PC-9 (cell line): ENCODE results near the gene HSPB7. TPM values are rescaled to one million over a fixed set of nuclear protein-coding genes. Genes with fewer than 3 reads are reported as not detected.

Experiments used
- BruUV-seq: library from RNA; stranded (reverse); fragments of 400-500 nt; replicated peaks from 2 replicates; lab custom pipeline; 2021; lab: Mats Ljungman, UMichigan
- CTCF ChIA-PET: fragments of 300-600 bp; sonication (Branson Sonifier 250); formaldehyde crosslinking; loops from one replicate; lab custom pipeline; 2022; ENCODE audit warnings: antibody characterized with exemption; lab: Charles Lee
- POLR2A ChIA-PET: fragments of 300-600 bp; sonication (Branson Sonifier 250); formaldehyde crosslinking; loops from one replicate; lab custom pipeline; 2022; ENCODE audit warnings: antibody characterized with exemption; ENCODE audit not compliant: unreplicated experiment; lab: Charles Lee
- DNase-seq, 2 experiments: peaks; one replicate each; pipeline versions ENCODE4 v3.0.0 to v3.0.0-alpha.2; 2015 to 2022; ENCODE audit warnings: mixed read lengths in 1 of 2
- H2AFZ ChIP-seq: fragments of 200-600 bp; sonication (generic); 2 replicates; pipeline ENCODE4 v1.8.1; 2017; ENCODE audit warnings: antibody characterized with exemption
- H3F3A ChIP-seq: fragments of 200-600 bp; sonication (generic); 2 replicates; pipeline ENCODE4 v1.8.1; 2017; ENCODE audit warnings: antibody characterized with exemption, mild to moderate bottlenecking, low read depth; ENCODE audit not compliant: insufficient read depth
- H3K27ac ChIP-seq: fragments of 200-600 bp; sonication (generic); 2 replicates; pipeline ENCODE4 v1.6.1; 2016; ENCODE audit warnings: mixed run types
- H3K27me3 ChIP-seq: fragments of 200-600 bp; sonication (generic); 2 replicates; pipeline ENCODE4 v1.6.1; 2016; ENCODE audit warnings: low read depth, mixed run types; ENCODE audit not compliant: insufficient read depth
- H3K36me3 ChIP-seq: fragments of 200-600 bp; sonication (generic); 2 replicates; pipeline ENCODE4 v1.6.1; 2016; ENCODE audit warnings: low read depth, mixed run types
- H3K4me1 ChIP-seq: fragments of 200-600 bp; sonication (generic); replicated peaks from 2 replicates; pipeline ENCODE4 v1.6.1; 2016; ENCODE audit warnings: mixed run types; ENCODE audit not compliant: insufficient read depth
- H3K4me2 ChIP-seq: fragments of 200-600 bp; sonication (generic); 2 replicates; pipeline ENCODE4 v1.6.1; 2017; ENCODE audit warnings: mixed run types
- H3K4me3 ChIP-seq: fragments of 200-600 bp; sonication (generic); 2 replicates; pipeline ENCODE4 v1.6.1; 2016; ENCODE audit warnings: mixed run types
- H3K79me2 ChIP-seq: fragments of 200-600 bp; sonication (generic); 2 replicates; pipeline ENCODE4 v1.6.1; 2017; ENCODE audit warnings: low read depth, mixed run types
- H3K9me2 ChIP-seq: fragments of 200-600 bp; sonication (generic); 2 replicates; pipeline ENCODE4 v1.8.1; 2017; ENCODE audit warnings: mild to moderate bottlenecking; ENCODE audit not compliant: insufficient read depth
- H3K9me3 ChIP-seq: fragments of 200-600 bp; sonication (generic); 2 replicates; pipeline ENCODE4 v1.8.1; 2016; ENCODE audit warnings: low read depth; ENCODE audit not compliant: insufficient read depth
- H4K20me1 ChIP-seq: fragments of 200-600 bp; sonication (generic); 2 replicates; pipeline ENCODE4 v1.8.1; 2017; ENCODE audit not compliant: insufficient read depth
- CTCF ChIP-seq: fragments of 200-600 bp; sonication (generic); conservative IDR thresholded peaks from 2 replicates; pipeline ENCODE4 v1.6.1; 2017; ENCODE audit warnings: mixed run types, antibody characterized with exemption, mild to moderate bottlenecking, moderate library complexity
- EZH2 ChIP-seq: fragments of 200-600 bp; sonication (generic); IDR thresholded peaks from 2 replicates; pipeline ENCODE4 v1.8.0; 2017; ENCODE audit warnings: antibody characterized with exemption, low read depth
- intact Hi-C: fragments of 100-400 bp; cut with micrococcal nuclease; formaldehyde crosslinking; loops from one replicate; pipeline ENCODE4 v1.10.0; 2022; ENCODE audit not compliant: unreplicated experiment
- total RNA-seq: library from RNA; stranded (reverse); gene quantifications from 2 replicates; pipeline ENCODE4 v1.2.3, GENCODE V29; 2021

Gene HSPB7
- total RNA-seq, 1 experiment from 2014 or later = not detected

- no peak overlapping the region for H3K27ac ChIP-seq
- H3K4me1 ChIP-seq = no peaks in the 10 kb centered on the region
- ChIA-PET POLR2A (no interaction called here), CTCF (interaction anchor here (0.5 kb wide), 1 partner anchor 181 kb away, joined by 17 read pairs; no protein-coding TSS in a partner anchor)
- H3K4me2 ChIP-seq = no peak overlapping the region
- no peaks in the 10 kb centered on the region for H3F3A ChIP-seq
- no peaks in the 10 kb centered on the region for H3K27me3 ChIP-seq
- no peak overlapping the region for H2AFZ ChIP-seq
- intact Hi-C loops = loop anchor here (1.0 kb wide), 1 partner anchor 202 kb away; no protein-coding TSS in a partner anchor
- BruUV-seq = no TSS peak
- DNase-seq = no peak
- H3K79me2 ChIP-seq = no peaks in the 10 kb centered on the region
- H3K9me2 ChIP-seq = no peaks in the 10 kb centered on the region
- no peak overlapping the region for H3K4me3 ChIP-seq
- no peak for TF ChIP-seq EZH2
- H3K9me3 ChIP-seq = no peaks in the 10 kb centered on the region
- H4K20me1 ChIP-seq = no peaks in the 10 kb centered on the region
- H3K36me3 ChIP-seq = no peaks in the 10 kb centered on the region
Measured at GRCh38 chr1:15994081-15994480, 23.8 kb downstream of the HSPB7 start.

- intact Hi-C loops = loop anchor here (1.0 kb wide), 1 partner anchor 201 kb away; no protein-coding TSS in a partner anchor
Measured at GRCh38 chr1:15993666-15994065, 24.2 kb downstream of the HSPB7 start.

GRCh38 chr1:15992582-15993500 is 25.0 kb downstream of the HSPB7 start:
- Histone ChIP-seq H3K27ac (no peak overlapping the region), H3K9me3 (no peaks in the 10 kb centered on the region), H3K9me2 (no peaks in the 10 kb centered on the region), H3F3A (no peaks in the 10 kb centered on the region), H3K4me3 (no peak overlapping the region), H3K27me3 (no peaks in the 10 kb centered on the region), H2AFZ (no peak overlapping the region), H3K4me1 (no peaks in the 10 kb centered on the region), H3K4me2 (no peak overlapping the region), H3K79me2 (no peaks in the 10 kb centered on the region), H3K36me3 (no peaks in the 10 kb centered on the region), H4K20me1 (no peaks in the 10 kb centered on the region)
- no peak for DNase-seq
- no peak for TF ChIP-seq CTCF
- no peak for TF ChIP-seq EZH2
- POLR2A ChIA-PET = no interaction called here
- intact Hi-C loops = no loop called here
- no TSS peak for BruUV-seq
- CTCF ChIA-PET = no interaction called here

More at GRCh38 chr1:15993666-15994065, 24.2 kb downstream of the HSPB7 start:
- H3K27me3 ChIP-seq = no peaks in the 10 kb centered on the region
- no peaks in the 10 kb centered on the region for H3K9me3 ChIP-seq
- no peaks in the 10 kb centered on the region for H3K9me2 ChIP-seq
- no peak for DNase-seq
- ChIA-PET POLR2A (no interaction called here), CTCF (no interaction called here)
- H3K4me1 ChIP-seq = no peaks in the 10 kb centered on the region
- TF ChIP-seq CTCF = no peak
- TF ChIP-seq EZH2 = no peak
- no peaks in the 10 kb centered on the region for H3K79me2 ChIP-seq
- H3F3A ChIP-seq = no peaks in the 10 kb centered on the region
- no peaks in the 10 kb centered on the region for H3K36me3 ChIP-seq
- H3K4me2 ChIP-seq = no peak overlapping the region
- H4K20me1 ChIP-seq = no peaks in the 10 kb centered on the region
- BruUV-seq = no TSS peak
- no peak overlapping the region for H3K4me3 ChIP-seq
- no peak overlapping the region for H2AFZ ChIP-seq
- H3K27ac ChIP-seq = no peak overlapping the region
